NCI-H2171 (cell line): Measurements from ENCODE around the gene DYNC1LI1.

Experiments used
- DNase-seq: peaks from one replicate; lab custom pipeline; 2025; lab: John Stamatoyannopoulos, UW

The DYNC1LI1 gene

GRCh38 chr3:32492684-32493436 is 77.8 kb downstream of the DYNC1LI1 start:
- DNase-seq = no peak

- DNase-seq = no peak
Observed at GRCh38 chr3:32488474-32489008, 82.1 kb downstream of the DYNC1LI1 start.

GRCh38 chr3:32487781-32488473 is 82.7 kb downstream of the DYNC1LI1 start:
- DNase-seq = no peak

DNA sequence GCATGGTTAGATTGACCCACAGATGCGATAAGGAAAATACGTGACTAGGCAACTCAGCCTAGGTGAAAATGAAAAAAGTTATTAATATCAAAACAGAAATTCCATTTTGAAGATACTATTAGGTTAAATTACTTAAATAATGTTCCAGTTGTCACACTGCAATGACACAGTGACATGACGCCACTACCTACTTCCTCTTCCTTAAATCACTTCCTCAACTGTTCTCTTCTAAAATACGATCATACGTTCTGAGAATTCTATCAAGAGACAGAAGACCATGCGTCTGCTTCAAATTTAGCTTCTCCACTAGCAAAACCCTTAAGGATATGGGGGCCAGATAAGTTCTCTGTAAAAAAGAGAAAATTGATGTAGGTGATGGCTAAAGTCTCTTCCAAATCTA is 86.2 kb downstream of the DYNC1LI1 start:
- DNase-seq = no peak

DNA sequence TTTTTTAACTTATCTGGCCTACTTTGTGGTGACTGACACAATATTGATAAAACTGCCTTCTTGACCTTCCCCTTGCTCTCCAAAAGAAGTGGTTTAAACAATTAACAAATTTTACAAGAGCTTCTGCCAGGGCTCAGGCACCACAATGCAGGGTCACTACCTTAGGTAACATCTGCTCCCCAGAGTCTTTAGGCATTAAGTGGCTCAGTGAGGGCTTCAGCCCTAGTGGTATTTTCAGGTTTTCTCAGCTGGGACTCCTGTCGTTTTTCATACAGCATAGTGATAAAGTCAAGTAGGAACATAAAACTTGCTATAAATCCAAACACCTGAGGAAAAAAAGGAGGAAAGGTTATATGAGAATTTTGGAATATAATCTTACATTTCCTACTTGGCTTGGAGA is 86.9 kb downstream of the DYNC1LI1 start:
- DNase-seq = no peak

GRCh38 chr3:32482693-32483092 is 88.0 kb downstream of the DYNC1LI1 start:
- no peak for DNase-seq

DNA sequence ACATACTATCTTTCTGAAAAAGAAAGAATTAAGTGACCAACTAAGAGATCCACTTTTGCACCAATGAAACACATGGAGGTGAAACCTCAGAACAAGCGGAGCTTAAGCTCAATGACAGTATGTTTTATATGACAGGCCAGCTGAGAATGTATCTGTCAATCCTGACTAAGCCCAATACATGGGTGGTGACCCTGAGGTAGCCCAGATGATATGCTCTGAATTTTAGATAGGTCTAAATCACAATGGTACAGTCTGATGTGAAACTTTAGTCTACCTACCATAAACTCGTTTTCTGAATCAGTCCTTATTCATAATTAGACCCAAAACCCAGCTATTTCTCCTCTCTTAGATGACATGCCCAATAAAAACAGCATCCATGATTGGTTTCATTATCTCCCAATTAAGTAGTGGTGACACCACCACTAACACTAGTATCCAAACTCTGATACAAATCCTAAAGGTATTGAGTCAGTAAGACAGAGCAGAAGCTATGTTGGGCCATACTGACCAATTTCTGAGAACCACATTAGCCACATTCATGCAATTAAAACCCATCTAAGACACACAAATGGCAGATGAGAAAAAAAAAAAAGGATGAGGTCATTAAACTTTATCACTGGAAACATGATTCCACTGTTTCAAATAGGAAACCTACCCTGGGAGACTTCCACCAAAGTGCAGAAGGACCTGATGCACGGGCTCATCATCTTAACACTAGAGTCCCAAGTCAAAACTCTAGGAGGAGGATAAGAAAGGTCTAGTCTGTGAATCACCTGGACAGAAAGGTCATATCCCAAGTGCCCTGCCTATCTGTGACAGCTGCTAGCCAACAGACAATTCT is 88.6 kb downstream of the DYNC1LI1 start:
- DNase-seq = no peak

DNA sequence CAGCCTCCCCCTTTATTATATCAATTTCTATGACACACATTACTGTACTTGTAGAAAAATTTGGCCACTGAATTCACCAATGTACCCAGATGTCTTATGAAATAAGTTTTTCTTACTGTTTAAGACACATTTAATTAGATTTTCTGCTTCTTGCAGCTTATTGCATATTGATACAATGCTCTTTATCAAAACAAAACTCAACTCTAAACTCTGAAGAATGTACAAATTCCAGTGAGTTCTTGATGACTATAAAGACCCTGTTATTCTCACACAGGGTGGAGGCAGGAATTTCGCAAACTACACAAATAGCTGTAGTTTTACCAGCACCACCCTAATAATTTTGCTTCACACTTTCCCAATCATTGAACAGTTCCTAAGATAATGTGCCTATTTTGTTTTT is 90.1 kb downstream of the DYNC1LI1 start:
- no peak for DNase-seq
